ENCODE results near the gene MSMO1.

DNA sequence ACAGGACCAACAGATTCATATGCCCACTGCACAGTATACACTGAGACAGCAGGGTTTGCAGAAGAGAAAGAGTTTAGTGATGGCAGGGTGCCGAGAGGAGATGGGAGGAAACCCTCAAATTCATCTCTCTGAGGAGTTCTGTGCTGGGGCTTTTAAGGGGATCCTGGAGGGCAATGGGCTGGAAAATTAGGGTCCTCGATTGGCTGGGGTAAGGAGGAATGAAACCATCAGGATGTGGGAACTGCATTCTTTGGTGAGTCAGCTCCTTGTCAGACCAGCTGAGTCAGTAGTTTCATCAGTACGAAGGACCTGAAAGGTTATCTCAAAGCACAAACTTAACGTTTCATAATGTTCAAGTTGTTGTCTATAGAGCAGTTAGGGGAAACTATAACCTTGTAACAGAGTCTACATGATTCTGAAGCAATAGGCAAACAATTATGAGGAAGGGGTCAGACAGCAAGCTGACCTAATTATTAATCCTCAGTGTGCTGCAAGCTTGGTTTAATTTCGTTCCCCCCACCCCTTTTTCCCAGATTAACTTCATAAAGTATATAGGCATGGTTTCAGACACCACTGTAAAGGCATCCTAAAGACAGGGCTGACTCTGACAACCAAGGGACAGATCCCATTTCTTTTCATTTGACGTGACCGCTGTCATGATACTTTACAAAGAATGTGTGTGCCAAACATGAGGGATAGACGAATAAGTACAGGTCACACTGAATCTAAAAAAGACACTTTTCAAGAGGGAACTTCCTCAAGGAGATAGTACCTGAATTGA lies 1.5 kb upstream of the MSMO1 start:
- TF ChIP-seq CTCF (IDR thresholded peaks at IDR 0.05) (no peak), POLR2AphosphoS5 (IDR thresholded peaks at IDR 0.05) (no peak), EP300 (IDR thresholded peaks at IDR 0.05) (no peak), POLR2A (IDR thresholded peaks at IDR 0.05; ENCODE audit: low read depth) (no peak)

Data from esophagus muscularis mucosa (tissue), 4 donors.